GM12878 (cell line): ENCODE results near the gene PRG2. TPM values are rescaled to one million over a fixed set of nuclear protein-coding genes. Genes with fewer than 3 reads are reported as not detected.

Experiments used
- ATAC-seq: fragments of 200-7000 bp; cut with Tn5 transposase; 3 replicates; pipeline ENCODE4 v1.9.1; 2020; ENCODE audit warnings: mild to moderate bottlenecking, moderate library complexity
- BruUV-seq: library from RNA; stranded (reverse); fragments of 400-500 nt; replicated peaks from 2 replicates; lab custom pipeline; 2021; lab: Mats Ljungman, UMichigan
- CTCF ChIA-PET: fragments of 300-600 bp; sonication (Branson Sonifier 250); formaldehyde crosslinking; extraction: SDS; loops from one replicate; lab custom pipeline; 2021; ENCODE audit warnings: inconsistent platforms; lab: Yijun Ruan, JAX
- POLR2A ChIA-PET: fragments of 350-600 bp; formaldehyde crosslinking; extraction: SDS; loops from one replicate; lab custom pipeline; 2021; ENCODE audit warnings: inconsistent platforms; lab: Charles Lee
- RAD21 ChIA-PET: fragments of 300-600 bp; sonication (Branson Sonifier 250); formaldehyde crosslinking; loops from one replicate; lab custom pipeline; 2023; ENCODE audit warnings: antibody characterized with exemption; ENCODE audit not compliant: unreplicated experiment; lab: Charles Lee
- SMC1A ChIA-PET: fragments of 300-600 bp; sonication (Branson Sonifier 250); formaldehyde crosslinking; loops from one replicate; lab custom pipeline; 2023; ENCODE audit not compliant: unreplicated experiment, uncharacterized antibody; lab: Charles Lee
- DNase-seq: peaks from one replicate; pipeline ENCODE4 v3.0.0-alpha.2; 2011; ENCODE audit warnings: low read depth, low spot score
- FAIRE-seq: peaks from 3 replicates; lab custom pipeline; 2011; peaks lifted over from hg19 to GRCh38; lab: Jason Lieb, UNC
- H2AFZ ChIP-seq: 2 replicates; pipeline ENCODE4 v1.6.0; 2011; ENCODE audit warnings: low read depth, low read length, control low read depth; ENCODE audit not compliant: control insufficient read depth
- H3K27ac ChIP-seq: 2 replicates; pipeline ENCODE4 v1.5.1; 2011; ENCODE audit warnings: control low read depth; ENCODE audit not compliant: control insufficient read depth, insufficient read depth
- H3K27me3 ChIP-seq, 2 experiments: replicated peaks in 1 of 2; 2 replicates each; pipeline versions ENCODE4 v1.6.0 to v1.6.1; 2011; ENCODE audit warnings: low read length in 1 of 2; ENCODE audit not compliant: control insufficient read depth in 2 of 2, insufficient read depth in 2 of 2
- H3K36me3 ChIP-seq, 2 experiments: 2 replicates each; pipeline ENCODE4 v1.5.1; 2011; ENCODE audit warnings: low read length in 1 of 2; ENCODE audit not compliant: control insufficient read depth in 2 of 2, insufficient read depth in 2 of 2
- H3K4me1 ChIP-seq: 2 replicates; pipeline ENCODE4 v1.6.1; 2011; ENCODE audit warnings: mild to moderate bottlenecking, low read length, moderate library complexity, mixed read lengths; ENCODE audit not compliant: control insufficient read depth, insufficient read depth
- H3K4me2 ChIP-seq: 2 replicates; pipeline ENCODE4 v1.6.0; 2011; ENCODE audit warnings: control low read depth; ENCODE audit not compliant: control insufficient read depth, insufficient read depth
- H3K4me3 ChIP-seq: fragments of 200-600 bp; sonication (generic); 2 replicates; pipeline ENCODE4 v1.5.1; 2016
- H3K79me2 ChIP-seq: 2 replicates; pipeline ENCODE4 v1.6.0; 2011; ENCODE audit warnings: low read length; ENCODE audit not compliant: control insufficient read depth, insufficient read depth
- H3K9ac ChIP-seq: 2 replicates; pipeline ENCODE4 v1.8.0; 2011; ENCODE audit warnings: low read length, control low read depth, mixed read lengths; ENCODE audit not compliant: control insufficient read depth, insufficient read depth
- H3K9me3 ChIP-seq: replicated peaks from 3 replicates; pipeline ENCODE4 v1.5.1; 2011; ENCODE audit warnings: mild to moderate bottlenecking, low read length; ENCODE audit not compliant: control insufficient read depth, insufficient read depth
- H4K20me1 ChIP-seq: 2 replicates; pipeline ENCODE4 v1.6.0; 2011; ENCODE audit not compliant: control insufficient read depth, insufficient read depth
- ATF7 ChIP-seq: fragments of 450-650 bp; IDR thresholded peaks from 2 replicates; pipeline ENCODE4 v1.6.1; 2016; ENCODE audit warnings: low read depth, mild to moderate bottlenecking
- BMI1 ChIP-seq: fragments of 450-650 bp; IDR thresholded peaks from 2 replicates; pipeline ENCODE4 v1.6.1; 2016; ENCODE audit warnings: mild to moderate bottlenecking, moderate library complexity, borderline replicate concordance
- CHD1 ChIP-seq: IDR thresholded peaks from 2 replicates; pipeline ENCODE4 v1.6.1; 2012; ENCODE audit warnings: low read depth, low read length, improper control_type of control experiment
- ETV6 ChIP-seq, 2 experiments: fragments of 450-650 bp in 1 of 2; IDR thresholded peaks in 1 of 2; conservative IDR thresholded peaks in 1 of 2; 2 replicates each; pipeline ENCODE4 v1.6.1; 2014; ENCODE audit warnings: antibody characterized with exemption in 1 of 2, borderline replicate concordance in 1 of 2, low read depth in 1 of 2, mild to moderate bottlenecking in 1 of 2, moderate library complexity in 1 of 2
- GABPA ChIP-seq: IDR thresholded peaks from 2 replicates; pipeline ENCODE4 v1.6.1; 2014; ENCODE audit warnings: antibody characterized with exemption, low read depth, mild to moderate bottlenecking, inconsistent platforms
- HDAC6 ChIP-seq: fragments of 200-600 bp; sonication (generic); IDR thresholded peaks from one replicate; pipeline ENCODE4 v1.8.0; 2017; ENCODE audit warnings: antibody characterized with exemption; ENCODE audit not compliant: unreplicated experiment
- HDGF ChIP-seq: fragments of 450-650 bp; IDR thresholded peaks from 2 replicates; pipeline ENCODE4 v1.6.1; 2016; ENCODE audit warnings: antibody characterized with exemption
- IRF4 ChIP-seq: IDR thresholded peaks from 2 replicates; pipeline ENCODE4 v1.6.1; 2011; ENCODE audit warnings: low read depth, low read length
- RELA ChIP-seq: fragments of 450-650 bp; IDR thresholded peaks from 2 replicates; pipeline ENCODE4 v1.8.0; 2014; ENCODE audit warnings: borderline replicate concordance; ENCODE audit not compliant: partially characterized antibody
- SMARCA5 ChIP-seq: fragments of 450-650 bp; IDR thresholded peaks from 2 replicates; pipeline ENCODE4 v1.6.1; 2017; ENCODE audit warnings: mild to moderate bottlenecking
- SRF ChIP-seq, 2 experiments: IDR thresholded peaks; 2 replicates each; pipeline ENCODE4 v1.6.1; 2011; ENCODE audit warnings: low read depth in 2 of 2, low read length in 2 of 2, mild to moderate bottlenecking in 1 of 2, moderate library complexity in 1 of 2
- TCF7 ChIP-seq: IDR thresholded peaks from 2 replicates; pipeline ENCODE4 v1.6.1; 2014; ENCODE audit warnings: antibody characterized with exemption, borderline replicate concordance
- WRNIP1 ChIP-seq: IDR thresholded peaks from 2 replicates; pipeline ENCODE4 v1.6.1; 2011; ENCODE audit warnings: low read depth, low read length, improper control_type of control experiment, borderline replicate concordance
- WGBS: methylation state at CpG from one replicate; pipeline ENCODE4 v1.1.6; 2016; ENCODE audit warnings: low lambda C conversion rate; ENCODE audit not compliant: insufficient replicate concordance, insufficient coverage; ENCODE audit errors: missing lambda C conversion rate; 5-methylcytosine and 5-hydroxymethylcytosine counted together
- in situ Hi-C: fragments of 300-500 bp; cut with MboI; formaldehyde crosslinking; loops from 9 replicates; pipeline ENCODE4 v1.14.3; 2018; ENCODE audit warnings: mixed read lengths
- intact Hi-C: fragments of 100-400 bp; cut with micrococcal nuclease; formaldehyde crosslinking; loops from one replicate; pipeline ENCODE4 v1.14.2; 2022; ENCODE audit not compliant: unreplicated experiment
- polyA plus RNA-seq, 11 experiments: library from polyadenylated mRNA; depleted of rRNA in 4 of 11; unstranded in 6 of 11; stranded (reverse) in 5 of 11; fragments of >200 nt; fragmentation: Nextera tagmentation in 4 of 11; fragmentation: Illumina TruSeq in 1 of 11; extraction: Ambion mirVana in 4 of 11; extraction: Trizol in 1 of 11; gene quantifications; 1 replicate in 1 of 11; 2 replicates in 10 of 11; pipeline versions ENCODE4 v1.2.1 to v1.2.3, GENCODE V29; 2011 to 2016; ENCODE audit warnings: inconsistent platforms in 2 of 11, missing spikeins in 2 of 11, low read depth in 1 of 11
- total RNA-seq, 4 experiments: library from RNA; depleted of rRNA in 3 of 4; stranded (reverse); fragments of >200 nt in 3 of 4; fragmentation: Illumina TruSeq in 1 of 4; extraction: Trizol in 1 of 4; gene quantifications; 2 replicates each; pipeline versions ENCODE4 v1.2.1 to v1.2.3, GENCODE V29; 2013 to 2021
- TF ChIP-seq, protein P1 (sequence below): fragments of 450-650 bp; IDR thresholded peaks from 2 replicates; pipeline ENCODE4 v1.6.1; 2014; ENCODE audit warnings: mild to moderate bottlenecking
- TF ChIP-seq, protein P2 (sequence below): fragments of 450-650 bp; IDR thresholded peaks from 2 replicates; pipeline ENCODE4 v1.6.1; 2018; ENCODE audit warnings: mild to moderate bottlenecking, low read depth, moderate library complexity; ENCODE audit not compliant: partially characterized antibody
- TF ChIP-seq, protein P3 (sequence below): IDR thresholded peaks from 2 replicates; pipeline ENCODE4 v1.6.1; 2012; ENCODE audit warnings: improper control_type of control experiment, low read depth, low read length; ENCODE audit not compliant: insufficient replicate concordance

PRG2 gene
- total and polyA plus RNA-seq, 10 of the 15 experiments (the other 5 are each of a cell fraction or from before 2014, with no cell fraction given): 0.10 to 1.7 (median 0.56) TPM; not detected in 2

DNA sequence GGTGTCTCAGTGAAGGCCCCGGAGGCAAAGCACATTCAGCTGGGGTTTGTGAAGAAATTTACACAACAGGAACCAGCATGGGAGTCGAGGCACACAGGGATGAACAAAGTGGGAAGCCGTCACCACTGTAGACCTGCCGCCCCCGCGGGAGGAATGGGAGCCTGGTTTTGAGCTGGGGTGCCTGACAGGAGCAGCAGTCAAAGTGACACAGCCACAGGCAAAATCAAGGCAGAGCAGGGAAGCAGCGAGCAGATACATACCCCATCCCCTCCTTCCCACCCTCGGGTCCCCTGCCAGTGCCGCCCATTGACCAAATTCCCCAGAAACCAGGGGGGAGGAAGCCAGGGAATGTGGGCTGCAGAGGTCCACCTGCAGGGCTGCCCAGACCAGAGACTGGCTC, 31.5 kb downstream of the PRG2 start:
- ChIA-PET POLR2A (no interaction called here), CTCF (interaction anchor here (1.6 to 1.9 kb wide), 3 partner anchors 8 to 282 kb away, joined by 6 to 7 read pairs (median 7); no protein-coding TSS in a partner anchor)
- DNase-seq: no peak
- TF ChIP-seq IRF4: no peak
- TF ChIP-seq ETV6 (conservative IDR thresholded peaks at IDR 0.05 in 1 of 2, IDR thresholded peaks at IDR 0.05 in 1 of 2; ENCODE audit: borderline replicate concordance in 1 of 2, low read depth in 1 of 2): no peak
- no peak for TF ChIP-seq CHD1
- TF ChIP-seq, protein P1, sequence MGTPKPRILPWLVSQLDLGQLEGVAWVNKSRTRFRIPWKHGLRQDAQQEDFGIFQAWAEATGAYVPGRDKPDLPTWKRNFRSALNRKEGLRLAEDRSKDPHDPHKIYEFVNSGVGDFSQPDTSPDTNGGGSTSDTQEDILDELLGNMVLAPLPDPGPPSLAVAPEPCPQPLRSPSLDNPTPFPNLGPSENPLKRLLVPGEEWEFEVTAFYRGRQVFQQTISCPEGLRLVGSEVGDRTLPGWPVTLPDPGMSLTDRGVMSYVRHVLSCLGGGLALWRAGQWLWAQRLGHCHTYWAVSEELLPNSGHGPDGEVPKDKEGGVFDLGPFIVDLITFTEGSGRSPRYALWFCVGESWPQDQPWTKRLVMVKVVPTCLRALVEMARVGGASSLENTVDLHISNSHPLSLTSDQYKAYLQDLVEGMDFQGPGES: no peak
- TF ChIP-seq, protein P2, sequence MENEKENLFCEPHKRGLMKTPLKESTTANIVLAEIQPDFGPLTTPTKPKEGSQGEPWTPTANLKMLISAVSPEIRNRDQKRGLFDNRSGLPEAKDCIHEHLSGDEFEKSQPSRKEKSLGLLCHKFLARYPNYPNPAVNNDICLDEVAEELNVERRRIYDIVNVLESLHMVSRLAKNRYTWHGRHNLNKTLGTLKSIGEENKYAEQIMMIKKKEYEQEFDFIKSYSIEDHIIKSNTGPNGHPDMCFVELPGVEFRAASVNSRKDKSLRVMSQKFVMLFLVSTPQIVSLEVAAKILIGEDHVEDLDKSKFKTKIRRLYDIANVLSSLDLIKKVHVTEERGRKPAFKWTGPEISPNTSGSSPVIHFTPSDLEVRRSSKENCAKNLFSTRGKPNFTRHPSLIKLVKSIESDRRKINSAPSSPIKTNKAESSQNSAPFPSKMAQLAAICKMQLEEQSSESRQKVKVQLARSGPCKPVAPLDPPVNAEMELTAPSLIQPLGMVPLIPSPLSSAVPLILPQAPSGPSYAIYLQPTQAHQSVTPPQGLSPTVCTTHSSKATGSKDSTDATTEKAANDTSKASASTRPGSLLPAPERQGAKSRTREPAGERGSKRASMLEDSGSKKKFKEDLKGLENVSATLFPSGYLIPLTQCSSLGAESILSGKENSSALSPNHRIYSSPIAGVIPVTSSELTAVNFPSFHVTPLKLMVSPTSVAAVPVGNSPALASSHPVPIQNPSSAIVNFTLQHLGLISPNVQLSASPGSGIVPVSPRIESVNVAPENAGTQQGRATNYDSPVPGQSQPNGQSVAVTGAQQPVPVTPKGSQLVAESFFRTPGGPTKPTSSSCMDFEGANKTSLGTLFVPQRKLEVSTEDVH: no peak
- TF ChIP-seq ATF7: no peak
- TF ChIP-seq HDGF: no peak
- no peak for TF ChIP-seq SRF (IDR thresholded peaks at IDR 0.05; ENCODE audit: low read depth in 2 of 2, low read length in 2 of 2)
- no peak for TF ChIP-seq RELA
- no peak for TF ChIP-seq WRNIP1
- no peak for TF ChIP-seq BMI1
- no peak for TF ChIP-seq TCF7
- TF ChIP-seq HDAC6: no peak
- TF ChIP-seq SMARCA5: no peak
- TF ChIP-seq, protein P3, sequence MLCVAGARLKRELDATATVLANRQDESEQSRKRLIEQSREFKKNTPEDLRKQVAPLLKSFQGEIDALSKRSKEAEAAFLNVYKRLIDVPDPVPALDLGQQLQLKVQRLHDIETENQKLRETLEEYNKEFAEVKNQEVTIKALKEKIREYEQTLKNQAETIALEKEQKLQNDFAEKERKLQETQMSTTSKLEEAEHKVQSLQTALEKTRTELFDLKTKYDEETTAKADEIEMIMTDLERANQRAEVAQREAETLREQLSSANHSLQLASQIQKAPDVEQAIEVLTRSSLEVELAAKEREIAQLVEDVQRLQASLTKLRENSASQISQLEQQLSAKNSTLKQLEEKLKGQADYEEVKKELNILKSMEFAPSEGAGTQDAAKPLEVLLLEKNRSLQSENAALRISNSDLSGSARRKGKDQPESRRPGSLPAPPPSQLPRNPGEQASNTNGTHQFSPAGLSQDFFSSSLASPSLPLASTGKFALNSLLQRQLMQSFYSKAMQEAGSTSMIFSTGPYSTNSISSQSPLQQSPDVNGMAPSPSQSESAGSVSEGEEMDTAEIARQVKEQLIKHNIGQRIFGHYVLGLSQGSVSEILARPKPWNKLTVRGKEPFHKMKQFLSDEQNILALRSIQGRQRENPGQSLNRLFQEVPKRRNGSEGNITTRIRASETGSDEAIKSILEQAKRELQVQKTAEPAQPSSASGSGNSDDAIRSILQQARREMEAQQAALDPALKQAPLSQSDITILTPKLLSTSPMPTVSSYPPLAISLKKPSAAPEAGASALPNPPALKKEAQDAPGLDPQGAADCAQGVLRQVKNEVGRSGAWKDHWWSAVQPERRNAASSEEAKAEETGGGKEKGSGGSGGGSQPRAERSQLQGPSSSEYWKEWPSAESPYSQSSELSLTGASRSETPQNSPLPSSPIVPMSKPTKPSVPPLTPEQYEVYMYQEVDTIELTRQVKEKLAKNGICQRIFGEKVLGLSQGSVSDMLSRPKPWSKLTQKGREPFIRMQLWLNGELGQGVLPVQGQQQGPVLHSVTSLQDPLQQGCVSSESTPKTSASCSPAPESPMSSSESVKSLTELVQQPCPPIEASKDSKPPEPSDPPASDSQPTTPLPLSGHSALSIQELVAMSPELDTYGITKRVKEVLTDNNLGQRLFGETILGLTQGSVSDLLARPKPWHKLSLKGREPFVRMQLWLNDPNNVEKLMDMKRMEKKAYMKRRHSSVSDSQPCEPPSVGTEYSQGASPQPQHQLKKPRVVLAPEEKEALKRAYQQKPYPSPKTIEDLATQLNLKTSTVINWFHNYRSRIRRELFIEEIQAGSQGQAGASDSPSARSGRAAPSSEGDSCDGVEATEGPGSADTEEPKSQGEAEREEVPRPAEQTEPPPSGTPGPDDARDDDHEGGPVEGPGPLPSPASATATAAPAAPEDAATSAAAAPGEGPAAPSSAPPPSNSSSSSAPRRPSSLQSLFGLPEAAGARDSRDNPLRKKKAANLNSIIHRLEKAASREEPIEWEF: no peak
- TF ChIP-seq GABPA: no peak

More for the DNA sequence above, 31.5 kb downstream of the PRG2 start:
- RAD21 ChIA-PET: interaction anchor here (1.8 kb wide), 1 partner anchor 13 kb away, joined by 5 read pairs; no protein-coding TSS in a partner anchor
- Histone ChIP-seq H3K36me3 (no peaks in the 10 kb centered on the region), H2AFZ (no peak overlapping the region), H3K9ac (no peak overlapping the region), H3K4me3 (no peak overlapping the region), H4K20me1 (no peaks in the 10 kb centered on the region), H3K9me3 (no peaks in the 10 kb centered on the region), H3K27me3 (peaks cover 0 to 3% of the 10 kb centered on the region in 2 experiments; a peak in 2 of 4 replicates), H3K4me2 (no peak overlapping the region), H3K27ac (no peak overlapping the region), H3K79me2 (no peaks in the 10 kb centered on the region), H3K4me1 (no peaks in the 10 kb centered on the region)
- intact Hi-C loops (no loop called here), in situ Hi-C loops (no loop called here)
- no TSS peak for BruUV-seq
- SMC1A ChIA-PET: interaction anchor here (1.1 kb wide), 1 partner anchor 14 kb away, joined by 3 read pairs; no protein-coding TSS in a partner anchor
- FAIRE-seq: no peak
- no peak for ATAC-seq
- 55% methylated on average over 8 of the region's 9 CpGs for WGBS
